SK-N-SH (cell line): ENCODE results near the gene STIM1. TPM values are rescaled to one million over a fixed set of nuclear protein-coding genes. Genes with fewer than 3 reads are reported as not detected.

Experiments
- CTCF ChIA-PET: fragments of 300-600, 350-600 bp; formaldehyde crosslinking; extraction: SDS; loops from one replicate; lab custom pipeline; 2021; lab: Yijun Ruan, JAX
- POLR2A ChIA-PET: fragments of 350-600 bp; sonication (Branson Sonifier 250); formaldehyde crosslinking; extraction: SDS; loops from one replicate; lab custom pipeline; 2020; ENCODE audit warnings: antibody characterized with exemption, inconsistent platforms; lab: Yijun Ruan, JAX
- DNase-seq: peaks from one replicate; pipeline ENCODE4 v3.0.0; 2012
- H2AFZ ChIP-seq: fragments of 200-600 bp; sonication (generic); 2 replicates; pipeline ENCODE4 v1.8.1; 2016; ENCODE audit warnings: antibody characterized with exemption, mild to moderate bottlenecking, low read depth
- H3F3A ChIP-seq: fragments of 200-600 bp; sonication (generic); replicated peaks from 2 replicates; pipeline ENCODE3; 2016; ENCODE audit warnings: antibody characterized with exemption, mild to moderate bottlenecking; ENCODE audit not compliant: insufficient read depth
- H3K27ac ChIP-seq, 2 experiments: fragments of 200-500 bp in 1 of 2; fragments of 200-600 bp in 1 of 2; sonication (Bioruptor generic) in 1 of 2; sonication (generic), shearing (Covaris generic) in 1 of 2; 2 replicates each; pipeline versions ENCODE4 v1.5.1 to v1.6.1; 2014 to 2016; ENCODE audit warnings: low read depth in 2 of 2, inconsistent platforms in 1 of 2, low read length in 1 of 2, mild to moderate bottlenecking in 1 of 2, mixed read lengths in 1 of 2
- H3K27me3 ChIP-seq: fragments of 200-600 bp; sonication (generic), shearing (Covaris generic); 2 replicates; pipeline ENCODE4 v1.6.1; 2016; ENCODE audit warnings: mixed run types; ENCODE audit not compliant: insufficient read depth
- H3K36me3 ChIP-seq, 2 experiments: fragments of 200-500 bp in 1 of 2; fragments of 200-600 bp in 1 of 2; sonication (Bioruptor generic) in 1 of 2; sonication (generic) in 1 of 2; replicated peaks in 1 of 2; 2 replicates each; pipeline versions ENCODE3 to v1.5.1; 2014 to 2016; ENCODE audit warnings: low read length in 1 of 2, mild to moderate bottlenecking in 1 of 2; ENCODE audit not compliant: insufficient read depth in 2 of 2, control insufficient read depth in 1 of 2
- H3K4me1 ChIP-seq, 2 experiments: fragments of 200-500 bp in 1 of 2; fragments of 200-600 bp in 1 of 2; sonication (Bioruptor generic) in 1 of 2; sonication (generic), shearing (Covaris generic) in 1 of 2; 2 replicates each; pipeline versions ENCODE4 v1.5.1 to v1.6.1; 2014 to 2016; ENCODE audit warnings: low read depth in 1 of 2, low read length in 1 of 2, mixed run types in 1 of 2; ENCODE audit not compliant: insufficient read depth in 2 of 2, control insufficient read depth in 1 of 2
- H3K4me2 ChIP-seq: fragments of 200-600 bp; sonication (generic), shearing (Covaris generic); 2 replicates; pipeline ENCODE4 v1.6.1; 2017; ENCODE audit warnings: mixed run types
- H3K4me3 ChIP-seq, 2 experiments: fragments of 200-500 bp in 1 of 2; fragments of 200-600 bp in 1 of 2; sonication (Bioruptor generic) in 1 of 2; sonication (generic), shearing (Covaris generic) in 1 of 2; 2 replicates each; pipeline versions ENCODE4 v1.5.1 to v1.8.1; 2014 to 2016; ENCODE audit warnings: low read depth in 2 of 2, inconsistent platforms in 1 of 2, low read length in 1 of 2, mild to moderate bottlenecking in 1 of 2, mixed read lengths in 1 of 2, moderate library complexity in 1 of 2
- H3K79me2 ChIP-seq: fragments of 200-600 bp; sonication (generic); 2 replicates; pipeline ENCODE4 v1.8.1; 2017; ENCODE audit warnings: mild to moderate bottlenecking; ENCODE audit not compliant: insufficient read depth
- H3K9ac ChIP-seq: fragments of 200-600 bp; sonication (generic); 2 replicates; pipeline ENCODE4 v1.6.1; 2017; ENCODE audit warnings: mixed run types
- H3K9me2 ChIP-seq: fragments of 200-600 bp; sonication (generic); 2 replicates; pipeline ENCODE4 v1.6.1; 2017; ENCODE audit warnings: mixed run types
- H3K9me3 ChIP-seq: fragments of 200-600 bp; sonication (generic); 2 replicates; pipeline ENCODE4 v1.6.1; 2017; ENCODE audit warnings: mixed run types, mild to moderate bottlenecking, moderate library complexity
- H4K20me1 ChIP-seq: fragments of 200-600 bp; sonication (generic); 2 replicates; pipeline ENCODE4 v1.6.1; 2017; ENCODE audit warnings: mild to moderate bottlenecking, mixed run types; ENCODE audit not compliant: insufficient read depth
- ELF1 ChIP-seq: IDR thresholded peaks from 2 replicates; pipeline ENCODE4 v1.4.0; 2012
- EP300 ChIP-seq, 2 experiments: IDR thresholded peaks; 2 replicates each; pipeline versions ENCODE4 v1.4.0 to v1.6.1; 2012; ENCODE audit warnings: borderline replicate concordance in 1 of 2, low read depth in 1 of 2, low read length in 1 of 2
- FOXJ3 ChIP-seq: sonication (generic); formaldehyde crosslinking; IDR thresholded peaks from 2 replicates; pipeline ENCODE4 v1.5.1; 2020; ENCODE audit warnings: mild to moderate bottlenecking, missing genetic modification reagents
- GATA2 ChIP-seq: sonication (generic); formaldehyde crosslinking; IDR thresholded peaks from 2 replicates; pipeline ENCODE4 v1.5.0; 2020; ENCODE audit warnings: mild to moderate bottlenecking, missing genetic modification reagents
- IRF3 ChIP-seq: fragments of 150-350 bp; IDR thresholded peaks from 2 replicates; pipeline ENCODE4 v1.6.1; 2016; ENCODE audit warnings: mild to moderate bottlenecking, low read depth, low read length
- JUND ChIP-seq: IDR thresholded peaks from 2 replicates; pipeline ENCODE4 v1.4.0; 2012
- MAX ChIP-seq: IDR thresholded peaks from 2 replicates; pipeline ENCODE4 v1.4.0; 2012; ENCODE audit warnings: low read depth
- MXI1 ChIP-seq: IDR thresholded peaks from 2 replicates; pipeline ENCODE4 v1.6.1; 2012; ENCODE audit warnings: mild to moderate bottlenecking, low read depth, low read length, improper control_type of control experiment
- PBX3 ChIP-seq: IDR thresholded peaks from 2 replicates; pipeline ENCODE4; 2012
- POLR2AphosphoS5 ChIP-seq: IDR thresholded peaks from 2 replicates; pipeline ENCODE4 v1.6.1; 2012; ENCODE audit warnings: low read depth, low read length
- RAD21 ChIP-seq: IDR thresholded peaks from 2 replicates; pipeline ENCODE4 v1.6.1; 2012; ENCODE audit warnings: mild to moderate bottlenecking, low read length
- REST ChIP-seq: IDR thresholded peaks from 2 replicates; pipeline ENCODE4 v1.6.1; 2012; ENCODE audit warnings: mild to moderate bottlenecking, low read depth, low read length, moderate library complexity
- RFX5 ChIP-seq: IDR thresholded peaks from 2 replicates; pipeline ENCODE4 v1.6.1; 2012; ENCODE audit warnings: mild to moderate bottlenecking, improper control_type of control experiment, low read length
- SIN3A ChIP-seq: IDR thresholded peaks from 2 replicates; pipeline ENCODE4 v1.6.1; 2012; ENCODE audit warnings: low read depth, mild to moderate bottlenecking, low read length, moderate library complexity, borderline replicate concordance
- SMC3 ChIP-seq: IDR thresholded peaks from 2 replicates; pipeline ENCODE4 v1.6.1; 2012; ENCODE audit warnings: low read depth, low read length, improper control_type of control experiment
- TAF1 ChIP-seq: IDR thresholded peaks from 2 replicates; pipeline ENCODE4 v1.6.1; 2012; ENCODE audit warnings: low read depth, mild to moderate bottlenecking, low read length, moderate library complexity, borderline replicate concordance
- USF1 ChIP-seq: IDR thresholded peaks from 2 replicates; pipeline ENCODE4 v1.4.0; 2012; ENCODE audit warnings: low read depth, borderline replicate concordance
- USF2 ChIP-seq: fragments of 150-350 bp; IDR thresholded peaks from 2 replicates; pipeline ENCODE4 v1.6.1; 2017; ENCODE audit warnings: antibody characterized with exemption, low read length, low read depth, borderline replicate concordance
- ZBTB33 ChIP-seq: IDR thresholded peaks from 2 replicates; pipeline ENCODE4 v1.4.0; 2012; ENCODE audit warnings: low read depth, borderline replicate concordance
- WGBS: methylation state at CpG from one replicate; pipeline ENCODE4 v1.1.6; 2017; ENCODE audit warnings: low lambda C conversion rate; 5-methylcytosine and 5-hydroxymethylcytosine counted together
- polyA plus RNA-seq, 3 experiments: library from polyadenylated mRNA; depleted of rRNA; stranded (reverse); fragments of >200 nt; gene quantifications; 2 replicates each; pipeline ENCODE4 v1.2.3, GENCODE V29; 2012

Gene STIM1
- polyA plus RNA-seq, 1 of the 3 experiments (the other 2 are of a cell fraction) = 29.5 TPM

- no peaks in the 10 kb centered on the region for H3K9me3 ChIP-seq
- no peaks in the 10 kb centered on the region for H3K36me3 ChIP-seq
- peak; percentile 34 for DNase-seq
- no peak overlapping the region for H3K4me2 ChIP-seq
- H3K79me2 ChIP-seq = 0 out of 2 replicates have a peak, but pooled peaks cover 6% of the 10 kb centered on the region
- 86% methylated on average over 5 of the region's 6 CpGs for WGBS
- no peaks in the 10 kb centered on the region for H3K9me2 ChIP-seq
- H3K9ac ChIP-seq = no peak overlapping the region
- peaks cover 0 to 10% of the 10 kb centered on the region in 2 experiments; a peak in 2 of 4 replicates for H3K4me1 ChIP-seq
- no peaks in the 10 kb centered on the region for H4K20me1 ChIP-seq
- H3K27ac ChIP-seq = peak overlapping the region in 1 of 2 experiments; percentile 78; a peak in 2 of 4 replicates
- H3F3A ChIP-seq = peaks cover 5% of the 10 kb centered on the region
- no peaks in the 10 kb centered on the region for H3K27me3 ChIP-seq
- ChIA-PET POLR2A (interaction anchor here (1.6 kb wide), 1 partner anchor 12 kb away, joined by 7 read pairs; the partner anchor contains the start of gene STIM1), CTCF (interaction anchor here (0.7 to 5.1 kb wide), 7 partner anchors 12 to 205 kb away, joined by 3 to 31 read pairs (median 4); partner anchors contain the start of gene STIM1)
- no peak overlapping the region for H3K4me3 ChIP-seq
- H2AFZ ChIP-seq = no peak overlapping the region
- TF ChIP-seq SIN3A (no peak), RFX5 (no peak), EP300 (IDR thresholded peaks at IDR 0.05; ENCODE audit: borderline replicate concordance in 1 of 2, low read depth in 1 of 2, low read length in 1 of 2) (0 out of 4 replicates have a peak, but pooled peaks of 1 of the 2 experiments have one; percentile 17), USF1 (no peak), PBX3 (no peak), ELF1 (no peak), POLR2AphosphoS5 (no peak), ZBTB33 (no peak), REST (no peak), IRF3 (no peak), MXI1 (0 out of 2 replicates have a peak, but pooled peaks have one; percentile 35), JUND (no peak), USF2 (no peak), SMC3 (peak; percentile 8; the same call in 1 of the 2 replicates), RAD21 (no peak), MAX (no peak), TAF1 (no peak), FOXJ3 (CRISPR knock-in tag) (no peak), GATA2 (CRISPR knock-in tag) (no peak; the same call in 1 of the 2 replicates)
These were observed 12.0 kb downstream of the STIM1 start for GRCh38 chr11:3867209-3868091.
